GM10266 (cell line): ENCODE measurements around the gene GDF15.

Experiments
- DNase-seq: peaks from one replicate; pipeline ENCODE4 v3.0.0; 2012; ENCODE audit errors: extremely low spot score
- CTCF ChIP-seq: IDR thresholded peaks from 2 replicates; pipeline ENCODE4 v1.5.1; 2012; ENCODE audit warnings: mild to moderate bottlenecking, low read depth; ENCODE audit not compliant: control insufficient read depth, insufficient read depth; ENCODE audit errors: missing control alignments

GDF15 gene

DNA sequence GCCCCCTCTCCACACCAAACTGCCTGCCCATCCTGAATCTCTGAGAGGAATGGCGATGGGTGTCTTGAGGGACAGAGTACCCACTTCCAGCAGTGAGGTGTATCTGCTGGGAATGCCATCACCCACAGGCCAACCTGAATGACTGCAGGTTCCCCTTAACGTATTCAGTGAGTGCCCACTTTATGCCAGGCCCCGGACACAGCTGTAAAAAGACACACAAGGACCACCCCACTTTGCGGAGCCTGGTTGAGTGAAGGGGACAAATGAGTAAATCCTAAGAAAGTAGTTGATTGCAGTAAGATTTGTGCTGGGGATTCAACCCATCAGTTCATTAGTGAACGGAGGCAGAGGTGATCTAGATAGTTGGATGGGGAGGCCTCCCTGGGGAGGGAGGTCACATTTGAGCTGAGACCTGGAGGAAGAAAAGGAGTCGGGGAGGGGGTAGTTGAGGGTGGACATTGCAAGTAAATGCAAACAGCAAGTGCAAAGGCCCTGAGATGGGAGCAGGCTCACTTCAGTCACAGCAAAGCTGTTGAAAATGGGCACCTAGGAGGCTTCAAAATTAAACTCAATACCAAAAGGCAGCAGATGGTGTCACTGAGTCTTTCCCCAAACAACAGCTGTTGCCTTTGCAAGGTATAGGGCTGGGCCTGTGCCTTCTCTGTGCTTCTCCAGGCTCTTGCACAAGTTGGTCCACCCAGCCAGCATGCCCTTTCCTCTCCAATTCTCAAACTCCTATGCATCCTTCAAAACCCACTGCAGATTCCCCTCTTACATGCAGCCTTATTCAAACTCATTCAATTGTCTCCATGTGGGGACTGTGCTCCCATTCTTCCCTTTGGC, 4.3 kb downstream of the GDF15 start:
- no peak for DNase-seq
- no peak for TF ChIP-seq CTCF

- no peak for DNase-seq
These were observed 5.6 kb downstream of the GDF15 start for GRCh38 chr19:18391509-18392075.

GRCh38 chr19:18392417-18392816, 6.5 kb downstream of the GDF15 start:
- DNase-seq, result no peak
- no peak for TF ChIP-seq CTCF

More at GRCh38 chr19:18391509-18392075, 5.6 kb downstream of the GDF15 start:
- no peak for TF ChIP-seq CTCF

DNA sequence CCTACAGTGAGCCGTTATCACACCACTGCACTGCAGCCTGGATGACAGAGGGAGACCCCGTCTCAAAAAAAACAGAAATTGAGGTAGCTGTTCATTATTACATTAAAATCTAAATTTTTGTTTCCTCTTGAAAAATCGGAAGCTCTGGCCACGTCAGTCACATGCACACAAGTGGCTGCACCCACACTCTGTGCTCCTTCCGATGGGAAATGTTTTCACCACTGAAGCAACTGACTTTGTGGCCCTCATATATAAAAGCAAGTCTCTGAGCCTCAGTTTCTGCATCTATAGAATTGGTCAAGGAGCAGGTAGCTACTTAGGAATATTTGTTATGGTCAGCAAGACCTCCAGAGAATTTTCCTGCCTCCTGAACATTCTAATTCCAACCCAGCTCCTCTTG, 7.0 kb downstream of the GDF15 start:
- no peak for DNase-seq
- no peak for TF ChIP-seq CTCF

DNA sequence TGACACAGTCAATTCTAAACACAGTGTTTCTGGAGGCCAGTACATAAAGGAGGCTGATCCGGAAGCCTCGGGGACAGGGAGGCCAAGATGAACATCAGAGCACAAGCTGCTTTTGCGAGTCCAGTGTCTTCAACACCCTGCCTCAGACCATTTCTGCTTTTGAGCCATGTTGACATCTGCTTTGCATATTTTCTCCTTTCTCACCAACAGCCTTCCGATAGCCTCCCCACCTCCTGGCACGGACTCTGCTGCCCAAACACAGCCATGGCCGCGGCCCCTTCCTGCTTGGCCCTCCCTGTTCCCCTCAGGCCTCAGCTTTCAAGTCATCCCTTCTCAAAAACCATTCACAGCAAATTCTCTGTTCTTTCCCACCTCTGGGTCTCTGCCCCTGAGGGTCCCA, 7.9 kb downstream of the GDF15 start:
- DNase-seq, result no peak
- no peak for TF ChIP-seq CTCF

GRCh38 chr19:18396471-18397241, 10.7 kb downstream of the GDF15 start:
- TF ChIP-seq CTCF, result no peak
- DNase-seq, result no peak
